GM23248 (cell line): ENCODE results near the gene ENTREP1. TPM values are rescaled to one million over a fixed set of nuclear protein-coding genes. Genes with fewer than 3 reads are reported as not detected.

Experiments used
- DNase-seq: peaks from one replicate; pipeline ENCODE4 v3.0.0-alpha.2; 2015
- H2AFZ ChIP-seq: fragments of 200-600 bp; sonication (generic); 2 replicates; pipeline ENCODE4 v1.6.1; 2016; ENCODE audit warnings: antibody characterized with exemption
- H3F3A ChIP-seq: fragments of 200-600 bp; sonication (generic); 2 replicates; pipeline ENCODE4 v1.6.1; 2016; ENCODE audit warnings: mild to moderate bottlenecking, antibody characterized with exemption, mixed run types; ENCODE audit not compliant: insufficient read depth
- H3K27ac ChIP-seq: fragments of 200-600 bp; sonication (generic); 2 replicates; pipeline ENCODE4 v1.5.1; 2016; ENCODE audit warnings: mild to moderate bottlenecking
- H3K27me3 ChIP-seq: fragments of 200-600 bp; sonication (generic); replicated peaks from 2 replicates; pipeline ENCODE4 v1.6.1; 2016; ENCODE audit warnings: mild to moderate bottlenecking; ENCODE audit not compliant: insufficient read depth
- H3K36me3 ChIP-seq: fragments of 200-600 bp; sonication (generic); 2 replicates; pipeline ENCODE4 v1.6.1; 2016; ENCODE audit warnings: low read depth, mild to moderate bottlenecking
- H3K4me1 ChIP-seq: fragments of 200-600 bp; sonication (generic); 2 replicates; pipeline ENCODE4 v1.6.1; 2016; ENCODE audit warnings: mild to moderate bottlenecking; ENCODE audit not compliant: insufficient read depth
- H3K4me2 ChIP-seq: fragments of 200-600 bp; sonication (generic); one replicate; pipeline ENCODE4 v1.6.1; 2016; ENCODE audit warnings: mild to moderate bottlenecking; ENCODE audit not compliant: unreplicated experiment
- H3K4me3 ChIP-seq: fragments of 200-600 bp; sonication (generic); 2 replicates; pipeline ENCODE4 v1.5.1; 2016; ENCODE audit warnings: mild to moderate bottlenecking
- H3K79me2 ChIP-seq: fragments of 200-600 bp; sonication (generic); 2 replicates; pipeline ENCODE4 v1.6.1; 2016; ENCODE audit warnings: mild to moderate bottlenecking; ENCODE audit not compliant: insufficient read depth
- H3K9ac ChIP-seq: fragments of 200-600 bp; sonication (generic); 2 replicates; pipeline ENCODE4 v1.6.1; 2016; ENCODE audit warnings: mild to moderate bottlenecking
- H3K9me2 ChIP-seq: fragments of 200-600 bp; sonication (generic); 2 replicates; pipeline ENCODE4 v1.6.1; 2016; ENCODE audit warnings: mixed run types, mild to moderate bottlenecking, moderate library complexity; ENCODE audit not compliant: insufficient read depth
- H3K9me3 ChIP-seq: fragments of 200-600 bp; sonication (generic); one replicate; pipeline ENCODE4 v1.6.1; 2017; ENCODE audit warnings: low read depth
- H4K20me1 ChIP-seq: fragments of 200-600 bp; sonication (generic); 2 replicates; pipeline ENCODE4 v1.6.0; 2016; ENCODE audit not compliant: insufficient read depth
- EZH2 ChIP-seq: fragments of 200-600 bp; sonication (generic); IDR thresholded peaks from 2 replicates; pipeline ENCODE4 v1.6.1; 2018; ENCODE audit warnings: antibody characterized with exemption, mild to moderate bottlenecking; ENCODE audit not compliant: insufficient read depth, poor library complexity, severe bottlenecking
- EZH2phosphoT487 ChIP-seq: fragments of 200-600 bp; sonication (generic); IDR thresholded peaks from 2 replicates; pipeline ENCODE4 v1.6.1; 2018; ENCODE audit warnings: antibody characterized with exemption, moderate library complexity, mild to moderate bottlenecking, low read depth; ENCODE audit not compliant: insufficient read depth
- WGBS, 2 experiments: methylation state at CpG; one replicate each; pipeline ENCODE4 v1.1.6; 2015 to 2017; ENCODE audit warnings: low lambda C conversion rate in 2 of 2, low coverage in 1 of 2; ENCODE audit errors: missing lambda C conversion rate in 2 of 2; 5-methylcytosine and 5-hydroxymethylcytosine counted together
- in situ Hi-C: fragments of 300-500 bp; cut with MboI; formaldehyde crosslinking; loops from 2 replicates; pipeline ENCODE4 v1.15.0; 2020
- polyA plus RNA-seq: library from polyadenylated mRNA; unstranded; fragments of >200 nt; fragmentation: Nextera tagmentation; extraction: Ambion mirVana; gene quantifications from 2 replicates; pipeline ENCODE4 v1.2.1, GENCODE V29; 2016
- total RNA-seq: library from RNA; depleted of rRNA; stranded (reverse); fragments of >200 nt; shearing (Covaris generic); gene quantifications from 2 replicates; pipeline ENCODE4 v1.2.3, GENCODE V29; 2014

The ENTREP1 gene
- total and polyA plus RNA-seq, 2 experiments from 2014 or later = not detected

DNA sequence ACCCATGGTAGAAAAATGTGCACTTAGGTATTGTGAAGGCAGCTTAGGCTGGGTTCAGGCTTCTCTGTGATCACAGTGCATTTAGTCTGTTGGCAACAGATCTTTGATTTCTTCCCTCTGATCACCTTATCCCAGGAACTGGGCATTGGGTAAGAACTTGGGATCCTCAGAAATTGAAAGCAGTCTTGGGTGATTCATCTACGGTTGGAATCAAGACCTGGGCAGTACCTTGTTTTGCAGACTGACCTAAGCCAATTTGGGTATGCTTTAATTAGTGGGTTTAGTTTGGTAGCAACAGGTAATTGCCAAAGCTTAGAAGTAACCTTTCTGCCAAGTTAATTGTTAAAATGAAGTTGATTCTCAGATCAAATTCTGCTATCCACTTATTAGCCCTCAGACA, 17.8 kb downstream of the ENTREP1 start:
- TF ChIP-seq EZH2phosphoT487 (no peak), EZH2 (no peak)
- no peak overlapping the region for H3K4me3 ChIP-seq
- 40 to 47% methylated on average over 1 of the region's 1 CpG for WGBS, 2 experiments

DNA sequence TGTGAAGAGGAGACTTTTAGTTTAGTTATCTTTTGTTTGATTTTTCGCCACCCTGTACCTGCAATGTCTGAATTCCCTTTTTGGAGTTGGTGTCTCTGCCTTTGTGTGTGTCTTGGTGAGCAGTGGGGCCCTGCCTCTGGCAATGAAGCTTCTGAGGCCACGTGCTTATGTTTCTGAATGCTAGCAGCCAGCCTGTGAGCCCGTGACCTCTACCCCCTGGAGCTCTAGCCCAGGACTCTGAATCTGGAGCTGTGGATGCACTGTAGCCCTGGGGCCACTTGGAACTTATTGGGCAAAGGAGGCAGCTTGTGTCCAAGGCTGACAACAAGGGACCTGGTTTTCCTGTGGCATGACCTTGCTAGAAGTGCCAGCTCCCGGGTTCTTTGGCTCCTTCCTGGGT, 19.4 kb downstream of the ENTREP1 start:
- in situ Hi-C loops = no loop called here
- H3F3A ChIP-seq = no peaks in the 10 kb centered on the region
- H4K20me1 ChIP-seq = no peaks in the 10 kb centered on the region
- H3K9me3 ChIP-seq = no peaks in the 10 kb centered on the region
- H2AFZ ChIP-seq = no peak overlapping the region
- no peak for DNase-seq
- no peak for TF ChIP-seq EZH2
- no peak for TF ChIP-seq EZH2phosphoT487
- H3K9me2 ChIP-seq = no peaks in the 10 kb centered on the region
- no peak overlapping the region for H3K9ac ChIP-seq
- H3K79me2 ChIP-seq = no peaks in the 10 kb centered on the region
- WGBS, 2 experiments = 57 to 59% methylated on average over 4 of the region's 4 CpGs
- peaks cover 11% of the 10 kb centered on the region; the same call in 1 of the 2 replicates for H3K27me3 ChIP-seq
- H3K36me3 ChIP-seq = no peaks in the 10 kb centered on the region
- H3K27ac ChIP-seq = no peak overlapping the region
- no peak overlapping the region for H3K4me3 ChIP-seq
- no peak overlapping the region for H3K4me2 ChIP-seq
- H3K4me1 ChIP-seq = no peaks in the 10 kb centered on the region

More for the DNA sequence above, 17.8 kb downstream of the ENTREP1 start:
- no peak overlapping the region for H3K4me2 ChIP-seq
- DNase-seq = no peak
- H3K36me3 ChIP-seq = no peaks in the 10 kb centered on the region
- H3K9me3 ChIP-seq = no peaks in the 10 kb centered on the region
- no peaks in the 10 kb centered on the region for H4K20me1 ChIP-seq
- no peaks in the 10 kb centered on the region for H3K79me2 ChIP-seq
- H3F3A ChIP-seq = no peaks in the 10 kb centered on the region
- in situ Hi-C loops = no loop called here
- H3K27me3 ChIP-seq = peaks cover 11% of the 10 kb centered on the region; the same call in 1 of the 2 replicates
- H2AFZ ChIP-seq = no peak overlapping the region
- no peaks in the 10 kb centered on the region for H3K4me1 ChIP-seq
- H3K27ac ChIP-seq = no peak overlapping the region
- no peak overlapping the region for H3K9ac ChIP-seq
- H3K9me2 ChIP-seq = no peaks in the 10 kb centered on the region

DNA sequence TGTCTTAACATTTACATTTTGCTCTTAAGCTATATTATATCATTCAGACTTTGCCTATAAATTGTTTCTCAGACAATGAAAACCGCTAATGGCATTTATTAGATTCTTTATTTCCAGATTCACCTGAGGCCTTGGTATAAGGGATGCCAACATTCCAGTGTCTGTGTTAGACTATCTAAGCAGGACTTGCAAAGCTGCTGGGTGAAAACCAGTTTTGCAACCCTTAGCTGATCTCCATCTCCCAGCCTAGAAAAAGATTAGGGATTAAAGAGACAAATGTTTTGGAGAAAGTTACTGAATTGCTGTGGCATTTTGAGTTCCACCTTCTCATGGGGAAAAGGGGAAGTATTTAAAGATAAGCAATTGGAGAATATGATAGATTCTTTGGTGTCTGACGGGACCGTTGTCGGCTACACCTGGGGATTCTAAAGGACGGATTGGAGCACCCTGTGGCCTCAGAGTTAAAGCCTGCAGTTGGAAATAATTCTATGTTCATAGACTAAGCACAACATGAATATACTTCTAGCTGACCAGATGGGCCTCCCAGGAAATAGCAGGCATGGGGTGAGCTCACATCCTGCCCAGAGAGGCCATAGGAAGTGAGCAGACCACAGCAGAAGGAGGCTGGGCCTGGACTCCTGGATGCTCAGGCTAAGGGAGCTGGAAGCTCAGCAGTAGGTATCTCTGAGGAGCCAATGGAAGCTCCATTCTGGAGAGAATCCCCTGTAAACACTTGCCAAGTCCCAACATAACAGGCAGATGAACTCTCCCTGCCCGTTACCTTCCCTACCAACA, 21.8 kb downstream of the ENTREP1 start:
- H3K9me3 ChIP-seq = no peaks in the 10 kb centered on the region
- 82 to 90% methylated on average over 6 of the region's 6 CpGs for WGBS, 2 experiments
- no peak for TF ChIP-seq EZH2
- no peak for TF ChIP-seq EZH2phosphoT487
- H3K79me2 ChIP-seq = no peaks in the 10 kb centered on the region
- no peaks in the 10 kb centered on the region for H3K36me3 ChIP-seq
- H2AFZ ChIP-seq = no peak overlapping the region
- no peak overlapping the region for H3K9ac ChIP-seq
- H4K20me1 ChIP-seq = no peaks in the 10 kb centered on the region
- in situ Hi-C loops = no loop called here
- no peaks in the 10 kb centered on the region for H3K9me2 ChIP-seq
- H3K4me1 ChIP-seq = no peaks in the 10 kb centered on the region
- no peak overlapping the region for H3K4me3 ChIP-seq
- no peak for DNase-seq
- no peak overlapping the region for H3K27ac ChIP-seq
- H3K4me2 ChIP-seq = no peak overlapping the region
- peaks cover 17% of the 10 kb centered on the region for H3K27me3 ChIP-seq
- no peaks in the 10 kb centered on the region for H3F3A ChIP-seq

DNA sequence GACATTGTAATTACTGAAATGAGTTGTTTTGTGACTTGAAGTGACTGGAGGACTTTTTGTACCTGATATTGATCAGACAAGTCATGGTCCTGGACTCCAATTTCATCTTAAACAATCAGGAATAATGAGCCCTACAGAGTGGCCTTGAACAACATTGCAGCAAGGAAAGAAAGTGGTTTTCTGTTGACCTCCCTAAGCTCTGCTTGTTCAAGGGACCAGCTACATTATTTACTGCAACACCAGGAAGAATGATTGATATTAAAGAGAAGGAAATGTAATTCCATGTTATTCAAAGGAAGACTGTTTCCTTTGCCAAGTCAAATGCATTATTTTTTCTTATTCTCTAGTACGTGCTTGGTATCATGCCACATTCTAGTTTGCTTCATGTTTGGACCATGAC, 22.6 kb downstream of the ENTREP1 start:
- Histone ChIP-seq H3K36me3 (no peaks in the 10 kb centered on the region), H3K4me2 (no peak overlapping the region), H2AFZ (no peak overlapping the region), H3K4me1 (no peaks in the 10 kb centered on the region), H3K9me3 (no peaks in the 10 kb centered on the region), H3K4me3 (no peak overlapping the region), H3K79me2 (no peaks in the 10 kb centered on the region), H4K20me1 (no peaks in the 10 kb centered on the region), H3F3A (no peaks in the 10 kb centered on the region), H3K27me3 (peaks cover 14% of the 10 kb centered on the region; the same call in 1 of the 2 replicates), H3K27ac (no peak overlapping the region), H3K9me2 (no peaks in the 10 kb centered on the region), H3K9ac (no peak overlapping the region)
- 60 to 64% methylated on average over 1 of the region's 1 CpG for WGBS, 2 experiments
- DNase-seq = no peak
- in situ Hi-C loops = no loop called here
- no peak for TF ChIP-seq EZH2phosphoT487
- no peak for TF ChIP-seq EZH2
